IPS-NIHi11 (cell line): ENCODE measurements around the gene TMEM204.

ENCODE experiments used
- DNase-seq: peaks from one replicate; pipeline ENCODE4 v3.0.0; 2012; ENCODE audit warnings: mixed read lengths, low spot score

The TMEM204 gene

DNA sequence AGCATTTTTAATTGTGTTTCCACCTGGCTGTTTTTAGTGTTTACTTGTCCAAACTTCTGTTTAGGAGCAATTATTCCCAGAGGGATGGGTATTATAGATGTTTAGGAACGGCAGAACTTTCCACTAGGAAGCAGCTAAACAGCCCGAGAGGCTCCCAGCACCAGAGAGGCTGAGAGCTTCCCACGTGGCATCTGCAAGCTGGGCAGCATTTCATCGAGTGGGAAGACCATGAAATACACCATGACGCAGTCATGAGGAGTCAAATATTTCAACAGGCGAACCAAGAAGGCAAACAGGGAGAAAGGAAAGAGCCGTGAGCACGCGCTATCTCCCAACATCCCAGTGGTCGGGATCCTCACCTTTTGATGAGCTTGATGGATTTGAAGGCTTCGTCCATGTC is 24.1 kb downstream of the TMEM204 start:
- DNase-seq = no peak

DNA sequence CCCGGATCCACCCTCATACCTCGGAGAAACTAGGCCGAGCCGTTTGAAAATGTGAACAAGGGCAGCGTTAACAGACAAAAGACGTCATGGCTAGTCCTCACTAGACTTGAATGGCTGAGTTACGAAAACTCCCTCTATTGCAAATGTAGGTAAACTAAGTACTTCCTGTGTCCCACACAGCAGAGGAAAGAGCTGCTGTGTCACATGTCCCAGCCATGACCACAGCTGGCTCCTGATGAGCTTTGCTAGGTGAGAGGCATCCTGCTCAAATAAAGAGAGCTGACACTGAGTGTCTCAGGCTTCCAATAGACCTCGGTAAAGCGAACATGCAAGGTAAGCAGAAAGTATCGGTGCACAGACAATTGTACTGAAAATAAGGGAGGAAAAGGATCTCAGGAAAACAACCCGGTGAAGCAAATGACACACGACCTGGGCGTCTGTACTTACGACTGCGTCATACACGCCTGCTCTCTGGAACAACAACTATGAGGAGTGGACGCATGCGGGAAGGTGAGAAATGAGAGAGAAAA is 26.0 kb downstream of the TMEM204 start:
- no peak for DNase-seq

DNA sequence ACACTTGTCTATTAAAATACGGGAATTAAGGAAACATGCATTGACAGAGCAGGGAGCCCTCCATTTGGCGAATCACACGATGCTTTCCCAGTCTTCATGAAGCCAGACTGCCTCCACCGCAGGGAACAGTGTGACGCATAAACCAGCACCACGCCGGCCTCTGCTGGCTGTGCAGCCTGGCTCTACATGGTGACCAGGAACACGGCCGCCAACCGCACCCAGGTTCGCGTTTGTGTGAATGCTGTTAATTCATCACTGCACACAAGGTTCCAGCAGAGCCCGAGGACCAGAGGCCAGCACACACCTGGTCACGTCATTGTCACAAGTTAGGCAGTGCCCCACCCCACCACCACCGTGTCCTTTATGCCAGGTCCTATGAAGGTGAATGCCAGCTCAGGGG is 26.7 kb downstream of the TMEM204 start:
- no peak for DNase-seq

DNA sequence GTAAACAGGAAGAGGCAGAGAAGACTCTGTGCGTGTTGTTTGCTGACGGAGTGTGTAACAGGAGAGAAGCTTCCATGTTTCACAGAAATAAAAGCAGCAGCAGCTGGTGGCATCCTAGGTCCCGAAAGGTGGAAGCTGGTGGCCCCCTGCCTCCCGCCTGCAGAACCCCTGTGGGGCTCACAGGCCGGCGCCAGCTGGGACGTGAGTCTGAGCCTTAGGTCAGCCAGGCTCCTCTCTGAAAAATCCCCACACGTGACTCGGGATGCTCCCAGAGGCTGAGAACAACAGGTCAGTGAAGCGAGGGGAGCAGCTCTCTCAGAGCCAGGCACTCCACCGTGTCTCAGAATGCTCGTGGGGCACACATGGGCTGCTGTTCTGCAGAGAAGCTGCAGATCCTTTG is 27.4 kb downstream of the TMEM204 start:
- DNase-seq = no peak

DNA sequence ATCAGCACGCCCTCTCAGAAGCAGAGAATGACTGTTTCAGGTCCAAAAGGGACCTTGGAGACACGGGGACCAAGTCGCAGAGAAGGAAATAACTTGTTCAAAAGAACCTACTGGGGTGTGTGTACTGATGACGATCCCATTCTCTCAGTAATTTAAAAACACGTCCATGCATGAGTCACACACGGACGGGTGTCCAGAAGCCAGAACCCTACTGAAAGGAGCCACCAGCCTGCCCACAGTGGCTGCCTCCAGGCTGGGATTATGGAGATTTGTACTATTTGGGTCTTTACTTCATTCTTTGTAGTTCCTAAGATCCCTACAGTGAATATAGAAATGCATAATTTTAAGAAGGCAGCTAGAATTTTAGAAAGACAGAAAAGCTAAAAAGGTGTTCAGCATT is 27.8 kb downstream of the TMEM204 start:
- no peak for DNase-seq

DNA sequence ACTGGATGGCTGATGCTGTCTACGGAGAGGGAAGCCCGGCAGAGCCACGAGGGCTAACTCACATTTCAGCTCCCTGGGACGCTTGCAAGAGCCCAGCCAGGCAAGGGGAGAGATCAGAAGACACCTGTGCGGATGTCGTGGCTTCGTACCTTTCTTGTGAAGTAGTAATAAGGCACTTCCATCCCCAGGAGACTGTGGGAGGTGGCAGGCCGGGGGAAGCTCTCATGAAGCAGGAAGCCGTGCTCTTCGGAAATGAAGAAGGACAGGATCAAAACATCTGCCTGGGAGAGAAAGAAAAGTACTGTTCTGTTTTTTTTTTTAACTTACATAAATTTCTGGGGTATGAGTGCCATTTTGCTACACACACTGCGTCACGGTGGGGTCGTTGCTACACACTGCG is 28.4 kb downstream of the TMEM204 start:
- DNase-seq = no peak

DNA sequence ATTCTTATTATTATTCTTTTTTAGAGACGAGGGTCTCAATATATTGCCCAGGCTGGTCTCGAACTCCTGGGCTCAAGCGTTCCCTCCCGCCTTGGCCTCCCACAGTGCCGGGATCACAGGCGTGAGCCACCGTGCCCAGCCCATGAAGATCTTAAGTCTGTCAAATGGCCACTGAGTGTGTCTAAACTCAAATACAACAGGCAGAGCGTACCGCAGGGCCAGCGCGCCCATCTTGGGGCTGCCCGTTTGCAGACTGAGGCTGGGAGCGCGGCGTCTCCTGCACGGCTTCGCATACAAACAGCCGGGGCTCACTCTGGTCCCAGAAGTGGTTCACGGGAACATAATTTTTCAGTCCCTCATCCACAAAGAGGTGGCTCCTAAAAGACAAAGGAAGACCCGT is 30.3 kb downstream of the TMEM204 start:
- no peak for DNase-seq

DNA sequence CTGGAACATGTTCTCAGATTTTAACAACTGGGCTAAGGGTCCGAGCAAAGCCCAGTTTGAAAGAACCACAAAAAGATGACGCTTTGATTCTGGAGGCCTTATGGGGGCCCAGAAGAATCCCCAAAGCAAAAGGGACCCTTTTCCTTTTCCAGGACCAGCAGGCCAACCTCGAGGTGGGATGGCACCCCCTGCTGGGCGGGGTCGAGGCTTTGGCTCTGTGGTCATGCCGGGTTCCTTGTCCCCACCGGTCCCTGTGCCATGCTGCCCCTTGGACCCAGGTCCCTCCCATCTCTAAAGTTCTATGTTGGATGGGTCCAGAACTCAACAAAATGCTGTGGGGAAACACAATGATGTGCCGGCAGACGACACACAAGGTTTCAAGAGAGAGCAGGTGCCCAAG is 30.9 kb downstream of the TMEM204 start:
- DNase-seq = no peak

DNA sequence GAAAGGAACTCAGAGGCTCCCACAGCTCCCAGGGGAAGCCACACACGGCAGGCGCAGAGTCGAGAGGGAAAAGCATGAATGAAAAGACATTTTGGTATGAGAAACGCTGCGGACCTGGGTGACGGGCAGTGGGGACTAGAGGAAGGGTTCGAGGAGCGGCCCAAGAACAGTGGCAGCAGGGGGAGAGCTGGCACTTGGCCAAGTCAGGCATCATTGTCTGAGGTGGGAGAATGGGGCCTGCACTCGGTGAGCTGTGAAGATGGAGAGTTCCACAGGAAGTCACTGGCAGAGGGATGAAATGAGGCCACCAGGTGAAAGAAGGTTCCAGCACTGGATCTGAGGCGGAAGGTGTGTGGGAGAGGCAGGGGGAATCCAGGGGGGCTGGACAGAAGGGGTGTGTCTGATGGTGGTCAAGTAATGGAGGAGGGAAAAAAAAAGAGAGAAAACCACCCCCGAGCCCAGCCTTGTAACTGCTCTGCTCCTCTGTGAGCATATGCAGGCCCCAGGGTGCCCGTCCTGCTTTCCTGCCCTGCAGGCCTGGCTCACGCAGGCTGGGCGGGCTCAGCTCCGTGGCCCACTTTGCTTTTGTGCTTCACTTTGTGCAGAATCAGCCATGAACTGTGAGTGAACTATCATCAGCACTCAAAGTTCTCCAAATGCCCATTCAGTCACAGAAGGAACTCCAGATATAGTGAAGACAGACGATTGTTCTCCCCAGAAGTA is 31.8 kb downstream of the TMEM204 start:
- DNase-seq = no peak

DNA sequence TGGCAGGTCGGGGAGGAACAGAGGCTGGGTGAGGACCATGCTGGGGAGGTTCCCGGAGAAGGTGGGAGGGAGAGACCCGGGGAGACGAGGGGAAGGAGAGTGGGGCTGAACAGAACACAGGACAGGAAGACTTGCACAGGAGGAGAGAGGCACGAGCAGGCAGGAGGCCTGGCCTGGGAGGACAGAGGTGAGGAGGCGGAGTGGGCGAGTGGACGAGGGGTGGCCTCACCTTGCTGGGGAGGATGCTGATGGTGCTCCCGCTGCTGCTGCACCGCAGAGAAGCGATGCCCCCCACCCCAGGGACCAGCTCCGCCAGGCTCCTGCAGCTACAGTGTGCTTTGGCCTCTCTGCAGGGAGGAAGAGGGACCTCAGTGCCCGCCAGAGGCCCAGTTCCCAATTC is 34.5 kb downstream of the TMEM204 start:
- no peak for DNase-seq

DNA sequence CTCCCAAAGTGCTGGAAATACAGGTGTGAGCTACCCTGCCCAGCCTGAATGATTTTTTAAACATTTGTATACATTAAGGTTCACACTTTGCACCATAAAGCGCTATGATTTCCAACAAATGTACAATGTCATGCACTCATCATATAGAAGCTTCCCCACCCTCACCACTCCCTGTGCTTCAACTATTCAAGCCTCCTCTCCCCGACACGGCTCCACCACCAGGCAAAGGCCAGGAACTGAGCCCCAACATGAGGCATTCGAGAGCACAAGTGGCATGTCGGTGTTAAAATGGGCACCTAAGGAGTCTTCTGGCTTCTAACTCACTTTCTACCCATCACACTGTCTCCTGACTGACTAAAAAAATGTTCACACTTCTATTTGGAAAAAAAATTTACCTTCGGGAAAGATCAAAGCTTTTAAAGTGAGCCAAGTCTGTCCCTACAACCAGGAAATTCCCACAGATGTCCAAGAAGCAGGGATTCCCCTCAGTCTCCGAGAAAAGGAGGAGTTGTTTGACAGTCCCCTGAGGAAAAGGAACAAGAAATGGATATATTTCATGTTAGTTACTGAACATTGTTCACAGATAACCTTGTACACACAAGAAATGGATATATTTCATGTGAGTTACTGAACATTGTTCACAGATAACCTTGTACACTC is 37.7 kb downstream of the TMEM204 start:
- DNase-seq = no peak

DNA sequence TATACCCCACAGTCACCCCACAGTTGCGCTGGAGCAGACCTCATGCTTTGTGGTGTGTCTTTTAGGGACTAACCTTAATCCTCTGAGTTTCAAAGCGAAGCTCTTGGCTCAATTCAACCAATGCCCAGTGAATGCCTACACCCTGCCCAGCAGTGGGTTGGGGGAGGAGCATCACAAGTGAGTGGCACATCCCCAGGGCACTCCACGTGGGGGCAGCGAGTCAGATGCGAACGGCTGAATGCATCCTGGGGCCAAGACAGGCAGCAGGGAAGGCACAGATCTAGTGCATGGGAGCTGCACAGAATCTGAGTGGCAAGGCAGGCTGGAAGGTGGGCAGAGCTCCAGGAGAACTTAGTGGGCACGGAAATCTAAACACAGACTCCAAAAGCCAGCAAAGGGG is 39.2 kb downstream of the TMEM204 start:
- no peak for DNase-seq

DNA sequence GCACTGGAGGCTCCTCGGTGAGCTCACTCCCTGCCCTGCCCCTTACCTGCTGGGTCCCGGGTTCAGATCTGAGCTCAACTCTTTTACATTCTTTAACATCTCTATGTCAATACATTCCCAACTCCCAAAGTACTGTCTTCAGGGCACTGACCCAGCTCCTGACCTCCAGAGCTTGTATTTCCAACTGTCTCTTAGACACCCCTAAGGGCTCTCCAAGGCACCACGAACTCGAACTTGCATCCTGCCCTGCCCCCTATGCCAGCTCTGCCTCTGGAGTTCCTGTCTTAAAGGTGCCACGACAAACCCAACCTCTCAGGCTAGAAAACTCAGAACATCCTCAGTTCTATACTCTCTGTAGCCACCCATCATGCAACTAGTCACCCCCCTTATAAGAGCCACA is 39.8 kb downstream of the TMEM204 start:
- no peak for DNase-seq

DNA sequence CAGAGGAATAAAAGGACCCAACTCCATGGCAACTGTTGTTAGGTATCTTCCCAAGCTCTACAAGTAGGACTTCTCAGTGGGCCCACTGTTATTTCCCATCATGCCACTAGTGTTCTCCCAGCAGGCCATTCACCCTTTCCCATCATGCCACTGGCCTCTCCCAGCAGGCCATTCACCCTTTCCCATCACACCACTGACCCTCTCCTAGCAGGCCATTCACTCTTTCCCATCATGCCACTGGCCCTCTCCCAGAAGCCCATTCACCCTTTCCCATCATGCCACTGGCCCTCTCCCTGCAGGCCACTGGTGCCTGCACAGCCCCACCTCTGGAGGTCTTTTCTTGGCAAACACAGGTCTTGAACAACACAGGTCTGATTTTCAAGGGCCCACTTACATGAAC is 42.1 kb downstream of the TMEM204 start:
- no peak for DNase-seq

DNA sequence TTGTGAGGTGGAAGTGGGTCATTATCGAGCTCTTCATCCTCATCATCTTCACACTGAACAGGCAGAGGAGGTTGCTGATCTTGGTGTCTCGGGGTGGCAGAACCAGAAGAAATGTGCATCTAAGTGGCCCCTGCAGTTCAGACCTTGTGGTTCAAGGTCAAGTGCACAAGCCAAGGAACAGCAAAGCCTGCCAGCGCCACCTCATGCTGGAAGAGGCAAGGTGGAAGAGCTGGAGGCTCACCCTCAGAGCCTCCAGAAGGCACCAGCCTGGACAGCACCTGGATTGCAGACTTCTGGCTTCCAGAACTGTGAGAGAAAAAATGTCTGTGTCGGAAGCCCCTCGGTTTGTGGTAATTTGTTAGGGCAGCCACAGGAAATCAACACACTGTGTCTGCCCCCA is 45.7 kb downstream of the TMEM204 start:
- no peak for DNase-seq

DNA sequence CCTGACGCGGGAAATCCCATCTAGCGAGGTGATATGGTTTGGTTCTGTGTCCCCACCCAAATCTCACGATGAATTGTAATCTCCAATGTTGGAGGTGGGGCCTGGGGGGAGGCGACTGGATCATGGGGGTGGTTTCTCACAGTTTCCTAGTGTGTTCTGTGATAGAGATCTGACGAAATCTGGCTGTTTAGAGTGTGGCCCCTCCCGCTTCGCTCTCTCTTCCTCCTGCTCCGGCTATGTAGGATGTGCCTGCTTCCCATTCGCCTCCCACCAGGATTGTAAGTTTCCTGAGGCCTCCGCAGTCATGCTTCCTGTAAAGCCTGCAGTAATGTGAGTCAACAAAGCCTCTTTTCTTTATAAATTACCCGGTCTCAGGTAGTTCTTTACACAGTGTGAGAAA is 46.8 kb downstream of the TMEM204 start:
- no peak for DNase-seq

DNA sequence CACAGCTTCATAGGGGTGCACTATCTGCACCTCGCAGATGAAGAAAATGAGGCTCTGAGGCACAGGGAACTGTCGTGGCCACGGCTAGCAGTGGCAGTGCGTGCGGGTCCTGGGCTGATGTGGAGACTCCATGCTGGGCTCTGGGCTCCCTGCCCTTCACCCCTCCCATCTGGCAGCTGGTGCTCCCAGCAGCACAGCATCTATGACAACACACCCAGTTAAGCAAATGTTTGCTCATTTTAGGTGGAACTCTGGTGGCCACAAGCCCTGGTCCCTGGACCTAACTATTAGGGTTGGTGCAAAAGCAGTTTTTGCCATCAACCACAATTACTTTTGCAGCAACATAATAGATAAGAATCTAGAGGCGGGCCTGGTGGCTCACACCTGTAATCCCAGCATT is 47.5 kb downstream of the TMEM204 start:
- no peak for DNase-seq

DNA sequence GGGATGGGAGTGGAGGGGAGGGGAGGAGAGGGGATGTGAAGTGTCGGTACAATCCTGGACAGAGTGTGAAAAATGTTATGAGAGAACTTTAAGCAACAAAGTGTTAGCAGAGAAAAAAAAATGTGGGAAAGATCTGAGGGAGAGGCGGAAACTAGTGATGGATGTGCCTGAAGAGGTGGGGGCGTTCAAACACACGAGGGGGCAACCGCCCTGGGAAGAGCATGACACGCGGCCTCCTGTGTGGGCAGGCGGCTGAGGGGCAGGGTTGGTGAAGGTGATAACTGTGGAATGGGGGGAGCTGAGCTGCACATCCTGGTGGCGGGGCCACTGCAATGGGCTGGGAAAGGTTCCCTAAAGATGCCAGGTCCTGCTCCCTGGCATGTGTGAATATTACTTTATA is 48.3 kb downstream of the TMEM204 start:
- no peak for DNase-seq

DNA sequence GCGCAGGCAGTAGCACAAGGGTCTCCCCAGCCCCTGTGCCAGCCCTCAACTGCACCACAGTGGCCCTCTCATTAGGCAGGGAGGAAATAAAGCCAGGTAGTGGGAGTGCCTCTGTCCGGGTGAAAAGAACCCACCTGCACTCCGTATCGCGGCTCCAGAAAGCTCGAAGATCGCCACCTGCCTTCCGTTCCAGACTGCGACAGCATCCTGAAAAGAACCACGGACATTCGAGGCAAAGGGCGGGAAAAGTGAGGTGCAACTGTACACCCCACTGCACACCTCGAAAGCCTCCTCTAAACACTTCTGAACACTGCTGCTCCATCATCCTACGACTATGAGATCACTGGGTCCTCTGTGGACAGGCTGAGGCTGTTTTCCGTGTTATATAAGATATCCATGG is 49.7 kb downstream of the TMEM204 start:
- no peak for DNase-seq

DNA sequence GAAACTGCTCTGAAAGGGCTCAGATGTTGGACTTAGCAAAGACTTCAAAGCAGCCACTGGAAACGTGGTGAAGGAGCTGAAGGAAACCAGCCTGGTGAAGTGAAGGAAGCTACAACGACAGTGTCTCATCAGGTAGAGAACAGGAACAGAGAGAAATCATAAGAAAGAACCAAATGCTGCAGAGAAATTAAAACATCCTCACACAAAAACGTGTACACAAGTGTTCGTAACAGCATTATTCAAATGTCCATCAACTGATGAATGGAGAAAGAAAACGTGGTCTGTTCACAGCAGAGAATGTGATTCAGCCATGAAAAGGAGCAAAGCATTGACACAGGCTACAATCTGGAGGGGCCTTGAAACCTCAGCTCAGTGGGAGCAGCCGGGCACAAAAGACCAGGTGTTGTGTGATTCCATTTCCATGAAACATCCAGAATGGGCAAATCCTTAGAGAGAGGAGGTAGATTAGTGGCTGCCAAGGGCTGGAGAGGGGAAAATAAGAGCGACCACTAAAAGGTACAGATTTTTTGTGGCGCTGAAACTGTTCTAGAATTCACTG is 51.5 kb downstream of the TMEM204 start:
- DNase-seq = no peak

DNA sequence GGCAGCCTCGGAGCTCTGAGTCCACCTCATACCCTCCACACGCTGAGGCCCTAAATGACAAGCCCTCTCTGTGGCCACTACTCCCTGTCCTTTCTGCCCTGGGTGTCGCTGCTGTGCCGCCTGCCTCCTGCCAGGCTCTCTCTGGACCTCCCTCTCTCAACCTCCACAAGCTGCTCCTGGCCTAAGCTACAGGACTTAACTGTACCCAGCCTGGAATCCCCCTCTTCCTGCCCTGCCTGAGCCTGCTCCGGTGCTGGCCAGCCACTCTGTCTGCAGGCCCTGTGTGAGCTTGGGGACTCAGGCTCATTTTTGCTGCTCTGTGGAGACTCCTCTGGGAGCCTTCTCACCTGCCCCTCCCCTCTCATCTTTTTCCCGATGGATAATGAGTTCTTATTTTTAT is 56.9 kb downstream of the TMEM204 start:
- DNase-seq = no peak

DNA sequence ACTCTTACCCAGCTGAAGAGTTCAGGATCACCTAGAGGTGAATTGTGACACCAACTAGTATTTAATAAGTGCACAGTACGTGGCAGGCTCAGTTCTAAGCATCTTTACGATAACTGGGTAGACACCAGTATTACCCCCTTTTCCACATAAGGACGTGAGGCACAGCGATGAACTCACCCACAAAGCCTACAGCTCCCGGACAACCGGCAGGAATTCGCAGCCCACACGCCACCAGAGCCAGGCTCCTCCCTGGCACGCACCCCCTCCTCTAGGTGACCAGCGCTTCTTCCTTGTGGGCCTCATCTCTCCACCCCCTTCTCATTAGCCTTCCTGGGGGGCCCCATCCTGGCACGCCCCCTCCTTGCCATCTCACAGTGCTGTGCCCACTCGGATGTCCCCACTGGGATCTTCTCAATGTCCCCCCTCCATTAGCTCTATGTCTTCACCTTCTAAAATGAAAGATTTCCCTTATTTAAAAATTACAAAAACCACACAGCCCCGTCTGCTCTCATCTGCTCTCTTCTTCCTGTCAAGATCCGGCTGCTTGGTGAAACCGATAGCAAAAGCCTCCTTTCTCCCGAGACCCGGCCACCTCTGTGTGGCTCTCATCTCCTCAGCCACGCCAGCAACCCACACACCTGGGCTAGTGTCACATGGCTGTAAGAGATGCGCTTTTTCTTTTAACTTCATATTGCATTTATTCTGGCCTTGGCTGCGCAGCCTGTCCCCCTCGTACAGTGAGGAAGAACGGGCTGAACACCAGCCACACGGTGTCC is 57.7 kb downstream of the TMEM204 start:
- DNase-seq = no peak

DNA sequence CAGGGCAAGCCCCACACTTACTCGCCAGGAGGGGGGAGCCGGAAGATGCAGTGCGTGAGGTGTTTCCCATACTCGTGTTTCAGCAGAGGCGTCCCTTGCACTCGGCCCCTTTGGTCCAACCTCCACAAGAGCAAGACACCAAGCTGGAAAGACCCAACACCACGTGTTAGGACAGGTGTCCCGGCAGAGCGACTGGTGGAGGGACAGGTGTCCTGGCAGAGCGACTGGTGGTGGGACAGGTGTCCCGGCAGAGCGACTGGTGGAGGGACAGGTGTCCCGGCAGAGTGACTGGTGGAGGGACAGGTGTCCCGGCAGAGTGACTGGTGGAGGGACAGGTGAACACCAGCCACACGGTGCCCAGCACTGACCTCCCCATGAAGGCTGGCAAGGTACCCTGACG is 59.0 kb downstream of the TMEM204 start:
- DNase-seq = no peak
